B cell (primary cell): ENCODE data around the gene PTPRC. TPM values are rescaled to one million over a fixed set of nuclear protein-coding genes. Genes with fewer than 3 reads are reported as not detected.
A peak's percentile ranks its signal among the peaks of the same experiment; 100 is the strongest.

ENCODE experiments used
- ATAC-seq: fragments of 200-7000 bp; cut with Tn5 transposase; one replicate; pipeline ENCODE4 v1.10.0; 2021; ENCODE audit warnings: low read depth, mild to moderate bottlenecking, moderate number of reproducible peaks, moderate library complexity
- CTCF ChIA-PET: fragments of 350-600 bp; sonication (Branson Sonifier 250); formaldehyde crosslinking; loops from one replicate; lab custom pipeline; 2021; ENCODE audit warnings: antibody characterized with exemption, inconsistent platforms; lab: Charles Lee
- POLR2A ChIA-PET: fragments of 350-600 bp; sonication (Branson Sonifier 250); formaldehyde crosslinking; loops from one replicate; lab custom pipeline; 2021; ENCODE audit warnings: antibody characterized with exemption; lab: Charles Lee
- DNase-seq: peaks from one replicate; pipeline ENCODE4 v3.0.0; 2013
- H2AFZ ChIP-seq: 2 replicates; pipeline ENCODE4 v1.6.1; 2012; ENCODE audit warnings: mild to moderate bottlenecking, low read depth, low read length; ENCODE audit not compliant: insufficient read depth, poor library complexity, severe bottlenecking
- H3K27ac ChIP-seq, 2 donors: 1 replicate in 1 of 2; 2 replicates in 1 of 2; pipeline ENCODE4 v1.5.1; 2012 to 2013; ENCODE audit warnings: low read length in 2 of 2, mild to moderate bottlenecking in 2 of 2, moderate library complexity in 1 of 2
- H3K27me3 ChIP-seq, 4 experiments: fragments of 200-600 bp in 1 of 4; sonication (generic) in 1 of 4; replicated peaks in 1 of 4; 1 replicate in 2 of 4; 2 replicates in 2 of 4; pipeline versions ENCODE4 v1.6.1 to v1.7.0; 2013 to 2016; ENCODE audit warnings: low read length in 3 of 4, mild to moderate bottlenecking in 2 of 4, mixed read lengths in 1 of 4, moderate library complexity in 1 of 4; ENCODE audit not compliant: insufficient read depth in 4 of 4, control insufficient read depth in 3 of 4; ENCODE audit errors: control extremely low read depth in 1 of 4
- H3K36me3 ChIP-seq, 2 experiments: replicated peaks in 1 of 2; 1 replicate in 1 of 2; 2 replicates in 1 of 2; pipeline versions ENCODE4 v1.6.1 to v1.7.1; 2013; ENCODE audit warnings: low read length in 1 of 2; ENCODE audit not compliant: insufficient read depth in 2 of 2, control insufficient read depth in 1 of 2; ENCODE audit errors: control extremely low read depth in 1 of 2, extremely low read depth in 1 of 2
- H3K4me1 ChIP-seq, 2 donors: fragments of 200-600 bp in 1 of 2; sonication (generic) in 1 of 2; 1 replicate in 1 of 2; 2 replicates in 1 of 2; pipeline versions ENCODE4 v1.5.1 to v1.6.1; 2013 to 2017; ENCODE audit warnings: low read length in 2 of 2; ENCODE audit not compliant: control insufficient read depth in 2 of 2, insufficient read depth in 2 of 2
- H3K4me2 ChIP-seq: replicated peaks from 2 replicates; pipeline ENCODE3; 2012; ENCODE audit warnings: mild to moderate bottlenecking, low read depth, low read length; ENCODE audit not compliant: poor library complexity, severe bottlenecking
- H3K4me3 ChIP-seq, 5 experiments: fragments of 200-600 bp in 1 of 5; sonication (generic) in 1 of 5; 1 replicate in 3 of 5; 2 replicates in 2 of 5; pipeline versions ENCODE4 v1.5.1 to v1.7.0; 2011 to 2016; ENCODE audit warnings: low read length in 4 of 5, mild to moderate bottlenecking in 4 of 5, low read depth in 2 of 5, control low read depth in 1 of 5, moderate library complexity in 1 of 5; ENCODE audit not compliant: insufficient read depth in 1 of 5; ENCODE audit errors: control extremely low read depth in 1 of 5, extremely low read depth in 1 of 5
- H3K79me2 ChIP-seq: fragments of 200-600 bp; sonication (generic); one replicate; pipeline ENCODE4 v1.6.0; 2016; ENCODE audit warnings: low read length; ENCODE audit not compliant: control insufficient read depth, insufficient read depth
- H3K9ac ChIP-seq: fragments of 200-600 bp; sonication (generic); 2 replicates; pipeline ENCODE4 v1.6.1; 2017; ENCODE audit warnings: mild to moderate bottlenecking, low read length, moderate library complexity
- H3K9me3 ChIP-seq, 3 donors: one replicate each; pipeline versions ENCODE4 v1.6.1 to v1.7.1; 2013; ENCODE audit warnings: low read length in 2 of 3; ENCODE audit not compliant: control insufficient read depth in 2 of 3, insufficient read depth in 1 of 3; ENCODE audit errors: control extremely low read depth in 1 of 3
- H4K20me1 ChIP-seq: 2 replicates; pipeline ENCODE4 v1.6.0; 2012; ENCODE audit warnings: mild to moderate bottlenecking, low read length; ENCODE audit not compliant: insufficient read depth, control insufficient read depth, poor library complexity, severe bottlenecking
- H3K27ac Mint-ChIP-seq: one replicate; pipeline ENCODE4 v1.8.0; 2021; ENCODE audit warnings: mixed read lengths
- H3K27me3 Mint-ChIP-seq: one replicate; pipeline ENCODE4 v1.8.0; 2021; ENCODE audit warnings: mixed read lengths
- H3K4me1 Mint-ChIP-seq: one replicate; pipeline ENCODE4 v1.8.0; 2021; ENCODE audit warnings: mixed read lengths
- H3K4me3 Mint-ChIP-seq: one replicate; pipeline ENCODE4 v1.8.0; 2021; ENCODE audit warnings: mixed read lengths
- H3K9me3 Mint-ChIP-seq: one replicate; pipeline ENCODE4 v1.8.0; 2022; ENCODE audit warnings: mixed read lengths; ENCODE audit not compliant: insufficient read depth
- CTCF ChIP-seq: fragments of 200-600 bp; IDR thresholded peaks from one replicate; pipeline ENCODE4 v1.8.0; 2022; ENCODE audit warnings: antibody characterized with exemption, mild to moderate bottlenecking
- EZH2 ChIP-seq: IDR thresholded peaks from 2 replicates; pipeline ENCODE4 v1.6.1; 2012; ENCODE audit warnings: borderline replicate concordance, low read depth, mild to moderate bottlenecking, moderate library complexity, low read length; ENCODE audit not compliant: insufficient read depth, poor library complexity, severe bottlenecking
- WGBS: methylation state at CpG from one replicate; pipeline ENCODE4 v1.1.5; 2013; ENCODE audit warnings: missing lambda C conversion rate; ENCODE audit not compliant: insufficient coverage; 5-methylcytosine and 5-hydroxymethylcytosine counted together
- intact Hi-C: fragments of 100-400 bp; cut with micrococcal nuclease; formaldehyde crosslinking; loops from one replicate; pipeline ENCODE4 v1.10.0; 2022
- polyA plus RNA-seq: library from polyadenylated mRNA; depleted of rRNA; stranded (reverse); fragments of >200 nt; gene quantifications from 2 replicates; pipeline ENCODE4 v1.2.3, GENCODE V29; 2012
- total RNA-seq, 2 donors: library from RNA; stranded (reverse); fragments of 120-200 nt in 1 of 2; gene quantifications; 1 replicate in 1 of 2; 2 replicates in 1 of 2; pipeline versions ENCODE4 v1.2.3 to v1.2.4, GENCODE V29; 2013 to 2022

Gene PTPRC
- total and polyA plus RNA-seq, 2 donors (not counting 1 experiment from before 2014, with no cell fraction given) = 151 to 543 TPM

GRCh38 chr1:198672124-198672523 lies 33.3 kb downstream of the PTPRC start:
- H3K27ac Mint-ChIP-seq = peak overlapping the region; percentile 90
- Histone ChIP-seq H3K9me3 (peaks cover 0 to 3% (median 0%) of the 10 kb centered on the region in 3 donors), H4K20me1 (peaks cover 15% of the 10 kb centered on the region), H3K36me3 (peaks cover 15 to 47% of the 10 kb centered on the region in 2 experiments), H3K79me2 (peaks cover 95% of the 10 kb centered on the region), H3K4me2 (peak overlapping the region; percentile 58), H3K9ac (no peak overlapping the region), H2AFZ (no peak overlapping the region), H3K4me3 (no peak overlapping the region), H3K27ac (peak overlapping the region; percentile 40 to 80), H3K27me3 (no peaks in the 10 kb centered on the region), H3K4me1 (peaks cover 71 to 94% of the 10 kb centered on the region in 2 donors)
- intact Hi-C loops = no loop called here
- H3K27me3 Mint-ChIP-seq = no peaks in the 10 kb centered on the region
- H3K4me3 Mint-ChIP-seq = peak overlapping the region; percentile 20
- peaks cover 85% of the 10 kb centered on the region for H3K4me1 Mint-ChIP-seq
- no peaks in the 10 kb centered on the region for H3K9me3 Mint-ChIP-seq
- ATAC-seq (no peak), DNase-seq (no peak)
- CTCF ChIA-PET = interaction anchor here (0.8 to 5.3 kb wide), 5 partner anchors 9 to 516 kb away, joined by 3 to 30 read pairs (median 4); no protein-coding TSS in a partner anchor
- WGBS = no CpG with 5 or more reads among the region's 3 CpGs
- POLR2A ChIA-PET = interaction anchor here (0.6 to 3.2 kb wide), 3 partner anchors 10 to 51 kb away, joined by 3 to 9 read pairs (median 6); no protein-coding TSS in a partner anchor
- no peak for TF ChIP-seq CTCF
- no peak for TF ChIP-seq EZH2

GRCh38 chr1:198674009-198674408 lies 35.2 kb downstream of the PTPRC start:
- Histone ChIP-seq H3K27ac (peak overlapping the region in 1 of 2 donors; percentile 80), H3K9me3 (peaks cover 0 to 3% (median 0%) of the 10 kb centered on the region in 3 donors), H3K4me1 (peaks cover 77 to 94% of the 10 kb centered on the region in 2 donors), H3K9ac (no peak overlapping the region), H3K4me3 (peak overlapping the region in 1 of 5 experiments; percentile 24), H3K79me2 (peaks cover 95% of the 10 kb centered on the region), H3K4me2 (peak overlapping the region; percentile 40), H3K36me3 (peaks cover 12 to 44% of the 10 kb centered on the region in 2 experiments), H2AFZ (no peak overlapping the region), H3K27me3 (no peaks in the 10 kb centered on the region), H4K20me1 (peaks cover 15% of the 10 kb centered on the region)
- intact Hi-C loops = no loop called here
- Mint-ChIP-seq H3K27ac (peak overlapping the region; percentile 62), H3K27me3 (no peaks in the 10 kb centered on the region), H3K9me3 (no peaks in the 10 kb centered on the region), H3K4me1 (peaks cover 85% of the 10 kb centered on the region), H3K4me3 (peak overlapping the region; percentile 20)
- no CpG with 5 or more reads among the region's 2 CpGs for WGBS
- DNase-seq = no peak
- no peak for ATAC-seq
- CTCF ChIA-PET = interaction anchor here (0.9 to 5.3 kb wide), 3 partner anchors 11 to 92 kb away, joined by 3 to 30 read pairs (median 3); no protein-coding TSS in a partner anchor
- TF ChIP-seq CTCF = no peak
- no peak for TF ChIP-seq EZH2
- POLR2A ChIA-PET = no interaction called here
